GM12874 (cell line): ENCODE results near the gene IRF8.

Experiments
- TF ChIP-seq, protein P1 (sequence below): IDR thresholded peaks from 2 replicates; pipeline ENCODE4 v1.5.1; 2011; ENCODE audit warnings: low read depth, mild to moderate bottlenecking, control low read depth, low read length, moderate library complexity; ENCODE audit not compliant: insufficient read depth

Gene IRF8

DNA sequence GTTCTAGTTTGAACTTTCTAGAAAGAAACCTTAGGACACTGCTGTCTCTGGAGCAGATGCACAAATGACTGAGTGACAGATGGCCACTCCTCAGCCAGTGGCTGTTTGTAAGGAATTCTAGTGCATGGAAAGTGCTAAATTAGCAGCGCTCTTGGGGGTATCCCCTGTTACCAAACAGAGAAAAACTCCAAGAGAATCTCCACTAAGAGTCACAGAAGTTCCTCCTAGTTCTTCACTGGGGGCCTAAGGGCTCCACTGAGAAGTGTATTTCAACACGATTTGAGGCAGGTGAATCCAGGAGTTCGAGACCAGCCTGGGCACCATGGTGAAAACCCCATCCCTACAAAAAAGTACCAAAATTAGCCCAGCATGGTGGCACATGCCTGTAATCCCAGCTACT lies 18.1 kb upstream of the IRF8 start:
- TF ChIP-seq, protein P1, sequence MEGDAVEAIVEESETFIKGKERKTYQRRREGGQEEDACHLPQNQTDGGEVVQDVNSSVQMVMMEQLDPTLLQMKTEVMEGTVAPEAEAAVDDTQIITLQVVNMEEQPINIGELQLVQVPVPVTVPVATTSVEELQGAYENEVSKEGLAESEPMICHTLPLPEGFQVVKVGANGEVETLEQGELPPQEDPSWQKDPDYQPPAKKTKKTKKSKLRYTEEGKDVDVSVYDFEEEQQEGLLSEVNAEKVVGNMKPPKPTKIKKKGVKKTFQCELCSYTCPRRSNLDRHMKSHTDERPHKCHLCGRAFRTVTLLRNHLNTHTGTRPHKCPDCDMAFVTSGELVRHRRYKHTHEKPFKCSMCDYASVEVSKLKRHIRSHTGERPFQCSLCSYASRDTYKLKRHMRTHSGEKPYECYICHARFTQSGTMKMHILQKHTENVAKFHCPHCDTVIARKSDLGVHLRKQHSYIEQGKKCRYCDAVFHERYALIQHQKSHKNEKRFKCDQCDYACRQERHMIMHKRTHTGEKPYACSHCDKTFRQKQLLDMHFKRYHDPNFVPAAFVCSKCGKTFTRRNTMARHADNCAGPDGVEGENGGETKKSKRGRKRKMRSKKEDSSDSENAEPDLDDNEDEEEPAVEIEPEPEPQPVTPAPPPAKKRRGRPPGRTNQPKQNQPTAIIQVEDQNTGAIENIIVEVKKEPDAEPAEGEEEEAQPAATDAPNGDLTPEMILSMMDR: no peak

GRCh38 chr16:85881436-85881835 lies 17.5 kb upstream of the IRF8 start:
- TF ChIP-seq, protein P1: no peak

- TF ChIP-seq, protein P1: no peak
Observed at GRCh38 chr16:85882181-85882810, 16.7 kb upstream of the IRF8 start.

- TF ChIP-seq, protein P1: no peak
Observed at GRCh38 chr16:85883813-85884212, 15.1 kb upstream of the IRF8 start.

- TF ChIP-seq, protein P1: no peak
Observed at GRCh38 chr16:85884808-85885463, 14.0 kb upstream of the IRF8 start.

GRCh38 chr16:85885537-85885936 lies 13.4 kb upstream of the IRF8 start:
- TF ChIP-seq, protein P1: no peak

DNA sequence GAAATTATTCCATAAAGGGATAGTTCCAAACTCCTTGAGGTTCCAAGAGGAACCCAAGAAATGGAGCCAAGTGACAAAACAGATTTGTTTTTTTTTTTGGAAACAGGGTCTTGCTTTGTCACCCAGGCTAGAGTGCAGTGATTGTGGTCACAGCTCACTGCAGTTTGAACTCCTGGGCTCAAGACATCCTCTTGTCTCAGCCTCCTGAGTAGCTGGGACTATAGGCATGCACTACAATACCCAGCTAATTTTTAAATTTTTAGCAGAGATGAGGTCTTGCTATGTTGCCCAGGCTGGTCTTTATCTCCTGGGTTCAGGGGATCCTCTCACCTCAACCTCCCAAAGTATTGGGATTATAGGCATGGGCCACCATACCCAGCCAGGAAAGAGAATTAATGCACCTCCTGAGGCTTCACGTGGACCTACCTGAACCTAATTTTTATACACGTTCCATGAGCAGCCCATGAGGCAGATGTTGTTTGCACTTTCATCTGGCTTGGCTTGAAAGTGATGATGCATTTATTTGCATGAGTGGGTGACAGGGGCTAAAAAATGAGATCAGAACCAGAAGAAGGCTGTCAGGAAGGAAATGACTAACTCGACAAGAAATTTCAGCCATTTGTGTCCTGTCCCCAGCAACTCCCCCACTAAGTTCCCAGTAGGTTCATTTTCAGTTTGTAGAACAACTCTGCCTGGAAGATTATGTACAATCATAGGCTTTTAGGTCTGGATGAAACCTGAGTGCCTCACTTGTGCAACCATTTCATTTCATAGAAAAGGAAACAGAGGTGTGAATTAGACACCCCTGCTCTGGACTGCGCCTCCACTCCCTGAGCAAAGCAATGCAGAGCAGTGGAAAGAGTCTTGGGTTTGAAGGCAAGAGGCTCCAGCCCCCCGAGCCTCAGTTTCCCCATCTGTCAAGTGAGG lies 10.3 kb upstream of the IRF8 start:
- TF ChIP-seq, protein P1: no peak
